A549 (cell line): ENCODE data around the gene BLCAP.

Source experiments
- CHD2 ChIP-seq: fragments of 150-350 bp; IDR thresholded peaks from 2 replicates; pipeline ENCODE4 v1.6.1; 2014; ENCODE audit warnings: low read length; ENCODE audit not compliant: partially characterized antibody
- KDM1A ChIP-seq: fragments of 200-600 bp; sonication (generic); IDR thresholded peaks from 2 replicates; pipeline ENCODE4 v1.6.1; 2016; ENCODE audit warnings: low read depth, mild to moderate bottlenecking
- RFX5 ChIP-seq: fragments of 450-650 bp; IDR thresholded peaks from 2 replicates; pipeline ENCODE4 v1.7.1; 2014; ENCODE audit warnings: antibody characterized with exemption, mild to moderate bottlenecking, moderate library complexity
- SMC3 ChIP-seq: fragments of >200 bp; sonication (Bioruptor Twin); formaldehyde crosslinking; IDR thresholded peaks from 3 replicates; pipeline ENCODE4 v1.6.1; 2018; ENCODE audit warnings: inconsistent platforms
- TF ChIP-seq, protein P1 (sequence below): fragments of >200 bp; sonication (Bioruptor Twin); formaldehyde crosslinking; IDR thresholded peaks from 3 replicates; pipeline ENCODE4 v1.5.1; 2016
- TF ChIP-seq, protein P2 (sequence below): IDR thresholded peaks from 2 replicates; pipeline ENCODE4 v1.6.1; 2012

DNA sequence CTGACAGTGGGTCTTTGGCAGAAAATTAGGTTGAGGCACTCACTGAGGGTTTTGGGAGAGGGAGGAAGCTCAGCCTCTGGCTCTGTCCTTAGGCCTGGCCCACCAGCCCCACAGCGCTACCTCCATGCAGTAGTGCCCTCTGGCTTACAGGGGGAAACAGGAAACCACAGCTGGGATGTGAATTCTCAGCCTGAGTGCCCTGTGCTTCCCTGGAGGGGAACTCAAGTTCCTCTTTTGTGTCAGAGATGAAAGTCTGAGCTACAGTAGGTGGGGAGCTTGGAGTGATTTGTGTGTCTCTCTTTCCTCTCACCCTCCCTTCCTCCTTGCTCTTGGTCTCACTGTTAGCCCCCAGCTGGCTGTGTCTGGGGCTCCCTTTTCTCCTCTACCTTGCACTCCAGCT lies 48.2 kb upstream of the BLCAP start:
- TF ChIP-seq CHD2 = no peak
- TF ChIP-seq RFX5 = no peak
- TF ChIP-seq KDM1A = no peak
- TF ChIP-seq, protein P1, sequence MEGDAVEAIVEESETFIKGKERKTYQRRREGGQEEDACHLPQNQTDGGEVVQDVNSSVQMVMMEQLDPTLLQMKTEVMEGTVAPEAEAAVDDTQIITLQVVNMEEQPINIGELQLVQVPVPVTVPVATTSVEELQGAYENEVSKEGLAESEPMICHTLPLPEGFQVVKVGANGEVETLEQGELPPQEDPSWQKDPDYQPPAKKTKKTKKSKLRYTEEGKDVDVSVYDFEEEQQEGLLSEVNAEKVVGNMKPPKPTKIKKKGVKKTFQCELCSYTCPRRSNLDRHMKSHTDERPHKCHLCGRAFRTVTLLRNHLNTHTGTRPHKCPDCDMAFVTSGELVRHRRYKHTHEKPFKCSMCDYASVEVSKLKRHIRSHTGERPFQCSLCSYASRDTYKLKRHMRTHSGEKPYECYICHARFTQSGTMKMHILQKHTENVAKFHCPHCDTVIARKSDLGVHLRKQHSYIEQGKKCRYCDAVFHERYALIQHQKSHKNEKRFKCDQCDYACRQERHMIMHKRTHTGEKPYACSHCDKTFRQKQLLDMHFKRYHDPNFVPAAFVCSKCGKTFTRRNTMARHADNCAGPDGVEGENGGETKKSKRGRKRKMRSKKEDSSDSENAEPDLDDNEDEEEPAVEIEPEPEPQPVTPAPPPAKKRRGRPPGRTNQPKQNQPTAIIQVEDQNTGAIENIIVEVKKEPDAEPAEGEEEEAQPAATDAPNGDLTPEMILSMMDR = no peak
- TF ChIP-seq, protein P2, sequence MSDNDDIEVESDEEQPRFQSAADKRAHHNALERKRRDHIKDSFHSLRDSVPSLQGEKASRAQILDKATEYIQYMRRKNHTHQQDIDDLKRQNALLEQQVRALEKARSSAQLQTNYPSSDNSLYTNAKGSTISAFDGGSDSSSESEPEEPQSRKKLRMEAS = no peak
- no peak for TF ChIP-seq SMC3
